GM13976 (cell line): ENCODE data around the gene NF1.
"Not testable (repeated sequence)": the region's sequence is repeated elsewhere in the genome, so short reads cannot be mapped to it uniquely, and the experiment has no call there.

ENCODE experiments used
- DNase-seq: peaks from one replicate; pipeline ENCODE4 v3.0.0; 2012; ENCODE audit warnings: low spot score
- CTCF ChIP-seq: IDR thresholded peaks from 2 replicates; pipeline ENCODE4 v1.5.1; 2012; ENCODE audit warnings: borderline replicate concordance, mild to moderate bottlenecking; ENCODE audit not compliant: insufficient read depth; ENCODE audit errors: extremely low read depth, missing control alignments, control extremely low read depth
- in situ Hi-C: fragments of 300-500 bp; cut with MboI; formaldehyde crosslinking; loops from one replicate; pipeline ENCODE4 v1.12.0; 2022; ENCODE audit warnings: low sequenced_read_pairs, mixed read lengths, inconsistent platforms; ENCODE audit not compliant: unreplicated experiment

Gene NF1

GRCh38 chr17:31251970-31252328, 157.2 kb downstream of the NF1 start:
- TF ChIP-seq CTCF: no peak
- no peak for DNase-seq
- in situ Hi-C loops: no loop called here

- TF ChIP-seq CTCF: no peak
- DNase-seq: no peak
- in situ Hi-C loops: no loop called here
Measured at GRCh38 chr17:31252741-31253140, 158.0 kb downstream of the NF1 start.

- in situ Hi-C loops: no loop called here
- TF ChIP-seq CTCF: no peak
- no peak for DNase-seq
Measured at GRCh38 chr17:31254654-31255053, 159.9 kb downstream of the NF1 start.

GRCh38 chr17:31256936-31257335, 162.2 kb downstream of the NF1 start:
- in situ Hi-C loops: no loop called here
- TF ChIP-seq CTCF: no peak
- DNase-seq: no peak

GRCh38 chr17:31260151-31260550, 165.4 kb downstream of the NF1 start:
- DNase-seq: no peak
- in situ Hi-C loops: no loop called here
- no peak for TF ChIP-seq CTCF

- DNase-seq: no peak
- in situ Hi-C loops: no loop called here
- TF ChIP-seq CTCF: no peak
Measured at GRCh38 chr17:31261601-31262000, 166.8 kb downstream of the NF1 start.

- DNase-seq, in situ Hi-C loops: not testable (repeated sequence)
Measured at GRCh38 chr17:31262923-31263322, 168.1 kb downstream of the NF1 start.
